C4-2B (cell line): ENCODE measurements around the gene LILRB3.

Experiments used
- CTCF ChIP-seq: fragments of 450-650 bp; conservative IDR thresholded peaks from 2 replicates; pipeline ENCODE4 v1.5.1; 2017; ENCODE audit warnings: mild to moderate bottlenecking
- ZFX ChIP-seq: fragments of 450-650 bp; IDR thresholded peaks from 2 replicates; pipeline ENCODE4 v1.6.1; 2017

GRCh38 chr19:54203151-54203611, 19.6 kb downstream of the LILRB3 start:
- TF ChIP-seq CTCF (no peak), ZFX (no peak)
